ENCODE results near the gene GRK1. TPM values are rescaled to one million over a fixed set of nuclear protein-coding genes. Genes with fewer than 3 reads are reported as not detected.

The GRK1 gene
- total RNA-seq, 2 experiments from 2014 or later = 0.07 to 0.09 TPM

- TF ChIP-seq CTCF (IDR thresholded peaks at IDR 0.05) = no peak
- no peak for ATAC-seq
- no peak overlapping the region for H3K4me3 Mint-ChIP-seq
- no peak overlapping the region for H3K27ac Mint-ChIP-seq
- intact Hi-C loops (cut with micrococcal nuclease) = no loop called here
- peaks cover 15% of the 10 kb centered on the region for H3K4me1 Mint-ChIP-seq (ENCODE audit: low read depth)
- no peak for DNase-seq
- H3K36me3 Mint-ChIP-seq (ENCODE audit: low read depth) = no peaks in the 10 kb centered on the region
- ChIA-PET POLR2A (interaction anchor here (0.7 to 1.4 kb wide), 2 partner anchors 14 to 385 kb away, joined by 4 read pairs; no protein-coding TSS in a partner anchor), CTCF (no interaction called here)
- H3K9me3 Mint-ChIP-seq = no peaks in the 10 kb centered on the region
- peaks cover 35% of the 10 kb centered on the region for H3K27me3 Mint-ChIP-seq
Measured at GRCh38 chr13:113756441-113757097, 89.5 kb downstream of the GRK1 start.

- ChIA-PET CTCF (interaction anchor here (0.7 to 1.6 kb wide), 2 partner anchors 10 to 16 kb away, joined by 3 to 4 read pairs; no protein-coding TSS in a partner anchor), POLR2A (no interaction called here)
- no peak for TF ChIP-seq CTCF (IDR thresholded peaks at IDR 0.05)
- H3K27me3 Mint-ChIP-seq = peaks cover 44% of the 10 kb centered on the region
- DNase-seq (peak; percentile 72), ATAC-seq (peak; percentile 93)
- H3K36me3 Mint-ChIP-seq (ENCODE audit: low read depth) = no peaks in the 10 kb centered on the region
- no peak within 1 kb of the TSS for H3K27ac Mint-ChIP-seq
- peaks cover 15% of the 10 kb centered on the region for H3K4me1 Mint-ChIP-seq (ENCODE audit: low read depth)
- H3K4me3 Mint-ChIP-seq = peak within 1 kb of the TSS; percentile 74
- H3K9me3 Mint-ChIP-seq = no peaks in the 10 kb centered on the region
- intact Hi-C loops (cut with micrococcal nuclease) = no loop called here
Measured at GRCh38 chr13:113758651-113759524, 91.9 kb downstream of the GRK1 start, which contains the start of gene TMEM255B. TSS of gene TMEM255B (plus strand) at chr13:113759226. CDS start at chr13:113759270, 44 bp downstream.

GRCh38 chr13:113759525-113760137 lies 92.6 kb downstream of the GRK1 start:
- peak overlapping the region; percentile 74 for H3K4me3 Mint-ChIP-seq
- peaks cover 15% of the 10 kb centered on the region for H3K4me1 Mint-ChIP-seq (ENCODE audit: low read depth)
- H3K27ac Mint-ChIP-seq = no peak overlapping the region
- no peak for TF ChIP-seq CTCF (IDR thresholded peaks at IDR 0.05)
- CTCF ChIA-PET = interaction anchor here (0.7 to 1.6 kb wide), 2 partner anchors 9 to 17 kb away, joined by 3 to 4 read pairs; no protein-coding TSS in a partner anchor
- H3K36me3 Mint-ChIP-seq (ENCODE audit: low read depth) = no peaks in the 10 kb centered on the region
- H3K9me3 Mint-ChIP-seq = no peaks in the 10 kb centered on the region
- POLR2A ChIA-PET = no interaction called here
- ATAC-seq = no peak
- intact Hi-C loops (cut with micrococcal nuclease) = no loop called here
- peaks cover 44% of the 10 kb centered on the region for H3K27me3 Mint-ChIP-seq
- DNase-seq = no peak

GRCh38 chr13:113761136-113761535 lies 94.1 kb downstream of the GRK1 start:
- ChIA-PET CTCF (interaction anchor here (1.0 kb wide), 1 partner anchor 21 kb away, joined by 3 read pairs; no protein-coding TSS in a partner anchor), POLR2A (no interaction called here)
- no peak for ATAC-seq
- no peaks in the 10 kb centered on the region for H3K36me3 Mint-ChIP-seq (ENCODE audit: low read depth)
- no peak overlapping the region for H3K4me3 Mint-ChIP-seq
- peaks cover 15% of the 10 kb centered on the region for H3K4me1 Mint-ChIP-seq (ENCODE audit: low read depth)
- peaks cover 45% of the 10 kb centered on the region for H3K27me3 Mint-ChIP-seq
- TF ChIP-seq CTCF (IDR thresholded peaks at IDR 0.05) = no peak
- no peak for DNase-seq
- no peak overlapping the region for H3K27ac Mint-ChIP-seq
- intact Hi-C loops (cut with micrococcal nuclease) = no loop called here
- no peaks in the 10 kb centered on the region for H3K9me3 Mint-ChIP-seq

Measured in activated CD8-positive, alpha-beta T cell treated with anti-CD3 and anti-CD28 coated beads for 36 hours (primary cell).